Fibroblast of lung (primary cell): ENCODE data around the gene MAST3. TPM values are rescaled to one million over a fixed set of nuclear protein-coding genes. Genes with fewer than 3 reads are reported as not detected.

Experiments
- DNase-seq, 2 donors: peaks; one replicate each; pipeline versions ENCODE4 v3.0.0 to v3.0.0-alpha.2; 2010; ENCODE audit warnings: low read depth in 2 of 2
- H2AFZ ChIP-seq: 2 replicates; pipeline ENCODE4 v1.5.1; 2012; ENCODE audit warnings: low read length, control low read depth, inconsistent platforms
- H3K27ac ChIP-seq: 2 replicates; pipeline ENCODE4 v1.5.1; 2011; ENCODE audit warnings: low read length, control low read depth; ENCODE audit not compliant: insufficient read depth
- H3K27me3 ChIP-seq: 2 replicates; pipeline ENCODE4 v1.5.1; 2011; ENCODE audit warnings: mild to moderate bottlenecking, low read length; ENCODE audit not compliant: control insufficient read depth, insufficient read depth
- H3K36me3 ChIP-seq: 2 replicates; pipeline ENCODE4 v1.5.1; 2011; ENCODE audit warnings: low read length; ENCODE audit not compliant: control insufficient read depth, insufficient read depth
- H3K4me1 ChIP-seq: 2 replicates; pipeline ENCODE4 v1.5.1; 2011; ENCODE audit warnings: low read length; ENCODE audit not compliant: control insufficient read depth, insufficient read depth; ENCODE audit errors: extremely low read depth
- H3K4me2 ChIP-seq: 2 replicates; pipeline ENCODE4 v1.5.1; 2011; ENCODE audit warnings: low read length, control low read depth; ENCODE audit not compliant: insufficient read depth; ENCODE audit errors: extremely low read depth
- H3K4me3 ChIP-seq, 4 experiments: fragments of 200-600 bp in 1 of 4; sonication (generic) in 1 of 4; replicated peaks in 1 of 4; 2 replicates each; pipeline ENCODE4 v1.5.1; 2011 to 2016; ENCODE audit warnings: low read length in 4 of 4, low read depth in 3 of 4, mild to moderate bottlenecking in 3 of 4, control low read depth in 2 of 4, inconsistent platforms in 1 of 4, mixed read lengths in 1 of 4; ENCODE audit not compliant: insufficient read depth in 1 of 4; ENCODE audit errors: control extremely low read depth in 1 of 4
- H3K79me2 ChIP-seq: 2 replicates; pipeline ENCODE4 v1.5.1; 2012; ENCODE audit warnings: mild to moderate bottlenecking, low read length, inconsistent platforms; ENCODE audit not compliant: control insufficient read depth, insufficient read depth
- H3K9ac ChIP-seq: 2 replicates; pipeline ENCODE4 v1.5.1; 2011; ENCODE audit warnings: mild to moderate bottlenecking, low read length, control low read depth; ENCODE audit not compliant: insufficient read depth
- H3K9me3 ChIP-seq: 2 replicates; pipeline ENCODE4 v1.5.1; 2012; ENCODE audit warnings: low read depth, low read length; ENCODE audit not compliant: control insufficient read depth, insufficient read depth
- H4K20me1 ChIP-seq: 2 replicates; pipeline ENCODE4 v1.5.1; 2011; ENCODE audit warnings: low read length; ENCODE audit not compliant: control insufficient read depth, insufficient read depth; ENCODE audit errors: extremely low read depth
- CTCF ChIP-seq, 2 donors: IDR thresholded peaks in 1 of 2; conservative IDR thresholded peaks in 1 of 2; 1 replicate in 1 of 2; 2 replicates in 1 of 2; pipeline ENCODE4 v1.5.1; 2011 to 2012; ENCODE audit warnings: low read length in 2 of 2, control low read depth in 1 of 2, inconsistent platforms in 1 of 2, low read depth in 1 of 2, mild to moderate bottlenecking in 1 of 2
- EZH2 ChIP-seq: IDR thresholded peaks from 2 replicates; pipeline ENCODE4 v1.5.1; 2012; ENCODE audit warnings: low read length, control low read depth, mild to moderate bottlenecking; ENCODE audit errors: missing control alignments
- polyA plus RNA-seq, 2 donors: library from polyadenylated mRNA; depleted of rRNA in 1 of 2; stranded (reverse) in 1 of 2; unstranded in 1 of 2; fragments of >200 nt; gene quantifications; 2 replicates each; pipeline ENCODE4 v1.2.1, GENCODE V29; 2011 to 2012; ENCODE audit warnings: missing spikeins in 1 of 2
- total RNA-seq: library from RNA; depleted of rRNA; stranded (reverse); fragments of >200 nt; gene quantifications from 2 replicates; pipeline ENCODE4 v1.2.1, GENCODE V29; 2014

The MAST3 gene
- total and polyA plus RNA-seq, 2 donors (not counting 1 experiment from before 2014, with no cell fraction given), result 2.0 to 4.1 TPM

GRCh38 chr19:18090545-18091216 lies 6.9 kb upstream of the MAST3 start:
- Histone ChIP-seq H4K20me1 (no peaks in the 10 kb centered on the region), H3K4me2 (no peak overlapping the region), H3K9me3 (no peaks in the 10 kb centered on the region), H2AFZ (no peak overlapping the region), H3K4me1 (no peaks in the 10 kb centered on the region), H3K79me2 (no peaks in the 10 kb centered on the region), H3K4me3 (no peak overlapping the region), H3K36me3 (no peaks in the 10 kb centered on the region), H3K27me3 (no peaks in the 10 kb centered on the region), H3K9ac (no peak overlapping the region), H3K27ac (no peak overlapping the region)
- DNase-seq, result no peak
- TF ChIP-seq EZH2 (no peak), CTCF (conservative IDR thresholded peaks at IDR 0.05 in 1 of 2, IDR thresholded peaks at IDR 0.05 in 1 of 2; ENCODE audit: low read depth in 1 of 2, low read length in 2 of 2) (no peak)

GRCh38 chr19:18091217-18091608 lies 6.4 kb upstream of the MAST3 start:
- Histone ChIP-seq H3K9me3 (no peaks in the 10 kb centered on the region), H3K79me2 (no peaks in the 10 kb centered on the region), H4K20me1 (no peaks in the 10 kb centered on the region), H3K9ac (no peak overlapping the region), H2AFZ (no peak overlapping the region), H3K36me3 (no peaks in the 10 kb centered on the region), H3K4me1 (no peaks in the 10 kb centered on the region), H3K4me2 (no peak overlapping the region), H3K27me3 (no peaks in the 10 kb centered on the region), H3K4me3 (no peak overlapping the region), H3K27ac (no peak overlapping the region)
- DNase-seq, result no peak
- no peak for TF ChIP-seq EZH2
- TF ChIP-seq CTCF (conservative IDR thresholded peaks at IDR 0.05 in 1 of 2, IDR thresholded peaks at IDR 0.05 in 1 of 2; ENCODE audit: low read depth in 1 of 2, low read length in 2 of 2), result no peak

GRCh38 chr19:18093439-18094161 lies 4.0 kb upstream of the MAST3 start:
- Histone ChIP-seq H3K27ac (no peak overlapping the region), H3K27me3 (peaks cover 8% of the 10 kb centered on the region), H3K36me3 (no peaks in the 10 kb centered on the region), H3K79me2 (no peaks in the 10 kb centered on the region), H4K20me1 (no peaks in the 10 kb centered on the region), H2AFZ (no peak overlapping the region), H3K4me2 (no peak overlapping the region), H3K9ac (no peak overlapping the region), H3K4me3 (no peak overlapping the region), H3K4me1 (peaks cover 4% of the 10 kb centered on the region), H3K9me3 (no peaks in the 10 kb centered on the region)
- DNase-seq, result peak in 1 of 2 donors; percentile 28
- TF ChIP-seq CTCF (conservative IDR thresholded peaks at IDR 0.05 in 1 of 2, IDR thresholded peaks at IDR 0.05 in 1 of 2; ENCODE audit: low read depth in 1 of 2, low read length in 2 of 2) (no peak), EZH2 (no peak)
